GM12878 (cell line): ENCODE data around the gene CTR9. TPM values are rescaled to one million over a fixed set of nuclear protein-coding genes. Genes with fewer than 3 reads are reported as not detected.

ENCODE experiments used
- ATAC-seq: fragments of 200-7000 bp; cut with Tn5 transposase; 3 replicates; pipeline ENCODE4 v1.9.1; 2020; ENCODE audit warnings: mild to moderate bottlenecking, moderate library complexity
- BruUV-seq: library from RNA; stranded (reverse); fragments of 400-500 nt; replicated peaks from 2 replicates; lab custom pipeline; 2021; lab: Mats Ljungman, UMichigan
- CTCF ChIA-PET: fragments of 300-600 bp; sonication (Branson Sonifier 250); formaldehyde crosslinking; extraction: SDS; loops from one replicate; lab custom pipeline; 2021; ENCODE audit warnings: inconsistent platforms; lab: Yijun Ruan, JAX
- POLR2A ChIA-PET: fragments of 350-600 bp; formaldehyde crosslinking; extraction: SDS; loops from one replicate; lab custom pipeline; 2021; ENCODE audit warnings: inconsistent platforms; lab: Charles Lee
- RAD21 ChIA-PET: fragments of 300-600 bp; sonication (Branson Sonifier 250); formaldehyde crosslinking; loops from one replicate; lab custom pipeline; 2023; ENCODE audit warnings: antibody characterized with exemption; ENCODE audit not compliant: unreplicated experiment; lab: Charles Lee
- SMC1A ChIA-PET: fragments of 300-600 bp; sonication (Branson Sonifier 250); formaldehyde crosslinking; loops from one replicate; lab custom pipeline; 2023; ENCODE audit not compliant: unreplicated experiment, uncharacterized antibody; lab: Charles Lee
- DNase-seq: peaks from one replicate; pipeline ENCODE4 v3.0.0-alpha.2; 2011; ENCODE audit warnings: low read depth, low spot score
- FAIRE-seq: peaks from 3 replicates; lab custom pipeline; 2011; peaks lifted over from hg19 to GRCh38; lab: Jason Lieb, UNC
- H2AFZ ChIP-seq: 2 replicates; pipeline ENCODE4 v1.6.0; 2011; ENCODE audit warnings: low read depth, low read length, control low read depth; ENCODE audit not compliant: control insufficient read depth
- H3K27ac ChIP-seq: 2 replicates; pipeline ENCODE4 v1.5.1; 2011; ENCODE audit warnings: control low read depth; ENCODE audit not compliant: control insufficient read depth, insufficient read depth
- H3K27me3 ChIP-seq, 2 experiments: replicated peaks in 1 of 2; 2 replicates each; pipeline versions ENCODE4 v1.6.0 to v1.6.1; 2011; ENCODE audit warnings: low read length in 1 of 2; ENCODE audit not compliant: control insufficient read depth in 2 of 2, insufficient read depth in 2 of 2
- H3K36me3 ChIP-seq, 2 experiments: 2 replicates each; pipeline ENCODE4 v1.5.1; 2011; ENCODE audit warnings: low read length in 1 of 2; ENCODE audit not compliant: control insufficient read depth in 2 of 2, insufficient read depth in 2 of 2
- H3K4me1 ChIP-seq: 2 replicates; pipeline ENCODE4 v1.6.1; 2011; ENCODE audit warnings: mild to moderate bottlenecking, low read length, moderate library complexity, mixed read lengths; ENCODE audit not compliant: control insufficient read depth, insufficient read depth
- H3K4me2 ChIP-seq: 2 replicates; pipeline ENCODE4 v1.6.0; 2011; ENCODE audit warnings: control low read depth; ENCODE audit not compliant: control insufficient read depth, insufficient read depth
- H3K4me3 ChIP-seq: fragments of 200-600 bp; sonication (generic); 2 replicates; pipeline ENCODE4 v1.5.1; 2016
- H3K79me2 ChIP-seq: 2 replicates; pipeline ENCODE4 v1.6.0; 2011; ENCODE audit warnings: low read length; ENCODE audit not compliant: control insufficient read depth, insufficient read depth
- H3K9ac ChIP-seq: 2 replicates; pipeline ENCODE4 v1.8.0; 2011; ENCODE audit warnings: low read length, control low read depth, mixed read lengths; ENCODE audit not compliant: control insufficient read depth, insufficient read depth
- H3K9me3 ChIP-seq: replicated peaks from 3 replicates; pipeline ENCODE4 v1.5.1; 2011; ENCODE audit warnings: mild to moderate bottlenecking, low read length; ENCODE audit not compliant: control insufficient read depth, insufficient read depth
- H4K20me1 ChIP-seq: 2 replicates; pipeline ENCODE4 v1.6.0; 2011; ENCODE audit not compliant: control insufficient read depth, insufficient read depth
- ESRRA ChIP-seq: IDR thresholded peaks from 2 replicates; pipeline ENCODE4 v1.6.1; 2012; ENCODE audit warnings: mild to moderate bottlenecking, low read length, improper control_type of control experiment
- FOS ChIP-seq: IDR thresholded peaks from 3 replicates; pipeline ENCODE4 v1.6.1; 2011; ENCODE audit warnings: borderline replicate concordance; ENCODE audit not compliant: insufficient read length; ENCODE audit errors: extremely low read depth
- MAX ChIP-seq: IDR thresholded peaks from 2 replicates; pipeline ENCODE4 v1.6.1; 2012; ENCODE audit warnings: low read depth, low read length, improper control_type of control experiment
- MEF2B ChIP-seq: fragments of 450-650 bp; IDR thresholded peaks from 2 replicates; pipeline ENCODE4 v1.6.1; 2018; ENCODE audit warnings: mild to moderate bottlenecking, moderate library complexity; ENCODE audit not compliant: partially characterized antibody, poor library complexity, severe bottlenecking
- MXI1 ChIP-seq: fragments of 150-350 bp; IDR thresholded peaks from 2 replicates; pipeline ENCODE4 v1.6.1; 2011; ENCODE audit warnings: low read depth, mild to moderate bottlenecking, inconsistent platforms, low read length, improper control_type of control experiment
- NBN ChIP-seq: fragments of 450-650 bp; IDR thresholded peaks from 2 replicates; pipeline ENCODE4 v1.6.1; 2016
- NFXL1 ChIP-seq: fragments of 450-650 bp; IDR thresholded peaks from 2 replicates; pipeline ENCODE4 v1.6.1; 2017; ENCODE audit warnings: antibody characterized with exemption, mild to moderate bottlenecking, borderline replicate concordance
- RAD51 ChIP-seq: fragments of 450-650 bp; IDR thresholded peaks from 2 replicates; pipeline ENCODE4 v1.6.1; 2016; ENCODE audit warnings: moderate library complexity, mild to moderate bottlenecking, inconsistent platforms
- RB1 ChIP-seq: fragments of 450-650 bp; formaldehyde crosslinking; IDR thresholded peaks from 2 replicates; pipeline ENCODE4 v1.6.1; 2017; ENCODE audit warnings: mild to moderate bottlenecking, borderline replicate concordance
- RBBP5 ChIP-seq: fragments of 200-600 bp; sonication (generic); conservative IDR thresholded peaks from 2 replicates; pipeline ENCODE4 v1.6.1; 2016
- RELA ChIP-seq: fragments of 450-650 bp; IDR thresholded peaks from 2 replicates; pipeline ENCODE4 v1.8.0; 2014; ENCODE audit warnings: borderline replicate concordance; ENCODE audit not compliant: partially characterized antibody
- SMAD1 ChIP-seq: fragments of 450-650 bp; IDR thresholded peaks from 2 replicates; pipeline ENCODE4 v1.6.1; 2018; ENCODE audit warnings: mild to moderate bottlenecking, low read depth; ENCODE audit not compliant: partially characterized antibody
- SMARCA5 ChIP-seq: fragments of 450-650 bp; IDR thresholded peaks from 2 replicates; pipeline ENCODE4 v1.6.1; 2017; ENCODE audit warnings: mild to moderate bottlenecking
- TCF3 ChIP-seq: IDR thresholded peaks from 2 replicates; pipeline ENCODE4 v1.6.1; 2012; ENCODE audit warnings: low read depth, mild to moderate bottlenecking, low read length, borderline replicate concordance; ENCODE audit not compliant: insufficient read depth
- USF1 ChIP-seq: IDR thresholded peaks from 2 replicates; pipeline ENCODE4 v1.6.1; 2011; ENCODE audit warnings: borderline replicate concordance, low read depth, mild to moderate bottlenecking, moderate library complexity, mixed read lengths, low read length; ENCODE audit not compliant: insufficient read depth; ENCODE audit errors: extremely low read length
- ZBTB40 ChIP-seq: fragments of 450-650 bp; IDR thresholded peaks from 2 replicates; pipeline ENCODE4 v1.6.1; 2016; ENCODE audit warnings: mild to moderate bottlenecking, moderate library complexity, borderline replicate concordance
- WGBS: methylation state at CpG from one replicate; pipeline ENCODE4 v1.1.6; 2016; ENCODE audit warnings: low lambda C conversion rate; ENCODE audit not compliant: insufficient replicate concordance, insufficient coverage; ENCODE audit errors: missing lambda C conversion rate; 5-methylcytosine and 5-hydroxymethylcytosine counted together
- in situ Hi-C: fragments of 300-500 bp; cut with MboI; formaldehyde crosslinking; loops from 9 replicates; pipeline ENCODE4 v1.14.3; 2018; ENCODE audit warnings: mixed read lengths
- intact Hi-C: fragments of 100-400 bp; cut with micrococcal nuclease; formaldehyde crosslinking; loops from one replicate; pipeline ENCODE4 v1.14.2; 2022; ENCODE audit not compliant: unreplicated experiment
- polyA plus RNA-seq, 11 experiments: library from polyadenylated mRNA; depleted of rRNA in 4 of 11; unstranded in 6 of 11; stranded (reverse) in 5 of 11; fragments of >200 nt; fragmentation: Nextera tagmentation in 4 of 11; fragmentation: Illumina TruSeq in 1 of 11; extraction: Ambion mirVana in 4 of 11; extraction: Trizol in 1 of 11; gene quantifications; 1 replicate in 1 of 11; 2 replicates in 10 of 11; pipeline versions ENCODE4 v1.2.1 to v1.2.3, GENCODE V29; 2011 to 2016; ENCODE audit warnings: inconsistent platforms in 2 of 11, missing spikeins in 2 of 11, low read depth in 1 of 11
- total RNA-seq, 4 experiments: library from RNA; depleted of rRNA in 3 of 4; stranded (reverse); fragments of >200 nt in 3 of 4; fragmentation: Illumina TruSeq in 1 of 4; extraction: Trizol in 1 of 4; gene quantifications; 2 replicates each; pipeline versions ENCODE4 v1.2.1 to v1.2.3, GENCODE V29; 2013 to 2021

The CTR9 gene
- total and polyA plus RNA-seq, 10 of the 15 experiments (the other 5 are each of a cell fraction or from before 2014, with no cell fraction given), result 13.9 to 54.9 (median 28.9) TPM

GRCh38 chr11:10796191-10796590, 45.1 kb downstream of the CTR9 start (continued):
- TF ChIP-seq ZBTB40 (no peak), USF1 (no peak), RBBP5 (no peak), NFXL1 (no peak), NBN (no peak)

- DNase-seq (no peak), ATAC-seq (no peak), FAIRE-seq (no peak)
- Histone ChIP-seq H4K20me1 (no peaks in the 10 kb centered on the region), H2AFZ (no peak overlapping the region), H3K4me1 (peaks cover 4% of the 10 kb centered on the region), H3K79me2 (no peaks in the 10 kb centered on the region), H3K4me3 (no peak overlapping the region), H3K27me3 (no peaks in the 10 kb centered on the region), H3K27ac (no peak overlapping the region), H3K9ac (no peak overlapping the region), H3K36me3 (peaks cover 17 to 41% of the 10 kb centered on the region in 2 experiments), H3K4me2 (no peak overlapping the region), H3K9me3 (no peaks in the 10 kb centered on the region)
- intact Hi-C loops, result no loop called here
- CTCF ChIA-PET, result interaction anchor here (1.1 to 2.1 kb wide), 2 partner anchors 11 to 26 kb away, joined by 3 to 7 read pairs; no protein-coding TSS in a partner anchor
- TF ChIP-seq SMAD1 (no peak), MXI1 (no peak), TCF3 (no peak), RELA (no peak), ESRRA (no peak), MEF2B (no peak), MAX (no peak), FOS (no peak), RB1 (no peak), SMARCA5 (no peak), RAD51 (no peak)
- SMC1A ChIA-PET, result interaction anchor here (0.8 to 2.0 kb wide), 3 partner anchors 8 to 11 kb away, joined by 3 to 7 read pairs (median 3); no protein-coding TSS in a partner anchor
- WGBS, result 45% methylated on average over 2 of the region's 2 CpGs
- RAD21 ChIA-PET, result interaction anchor here (1.4 to 1.5 kb wide), 2 partner anchors 12 to 130 kb away, joined by 3 to 6 read pairs; partner anchors contain the start of gene EIF4G2
- POLR2A ChIA-PET, result interaction anchor here (1.0 kb wide), 1 partner anchor 11 kb away, joined by 3 read pairs; the partner anchor contains the start of gene EIF4G2
- in situ Hi-C loops, result no loop called here
- no TSS peak for BruUV-seq
Observed at GRCh38 chr11:10797001-10797400, 46.0 kb downstream of the CTR9 start.
